Calu3 (cell line): ENCODE measurements around the gene UBASH3B. TPM values are rescaled to one million over a fixed set of nuclear protein-coding genes. Genes with fewer than 3 reads are reported as not detected.

Source experiments
- BruUV-seq: library from RNA; stranded (reverse); fragments of 400-500 nt; replicated peaks from 2 replicates; lab custom pipeline; 2021; lab: Mats Ljungman, UMichigan
- CTCF ChIA-PET: fragments of 300-600 bp; sonication (Branson Sonifier 250); formaldehyde crosslinking; loops from one replicate; lab custom pipeline; 2022; ENCODE audit warnings: antibody characterized with exemption; lab: Charles Lee
- DNase-seq: peaks from one replicate; pipeline ENCODE4 v3.0.0; 2022
- H3K27ac Mint-ChIP-seq: one replicate; pipeline ENCODE4 v1.8.0; 2022; ENCODE audit warnings: mixed read lengths; ENCODE audit not compliant: unreplicated experiment
- H3K27me3 Mint-ChIP-seq: one replicate; pipeline ENCODE4 v1.8.0; 2022; ENCODE audit warnings: mixed read lengths; ENCODE audit not compliant: unreplicated experiment
- H3K36me3 Mint-ChIP-seq: one replicate; pipeline ENCODE4 v1.8.0; 2022; ENCODE audit warnings: mild to moderate bottlenecking, moderate library complexity, mixed read lengths; ENCODE audit not compliant: insufficient read depth, unreplicated experiment
- H3K4me1 Mint-ChIP-seq: one replicate; pipeline ENCODE4 v1.8.0; 2022; ENCODE audit warnings: mild to moderate bottlenecking, low read depth, mixed read lengths; ENCODE audit not compliant: unreplicated experiment
- H3K4me3 Mint-ChIP-seq: one replicate; pipeline ENCODE4 v1.8.0; 2022; ENCODE audit warnings: mild to moderate bottlenecking, low read depth, moderate library complexity, mixed read lengths; ENCODE audit not compliant: unreplicated experiment
- H3K9me3 Mint-ChIP-seq: one replicate; pipeline ENCODE4 v1.8.0; 2022; ENCODE audit warnings: low read depth, mixed read lengths; ENCODE audit not compliant: unreplicated experiment
- intact Hi-C: fragments of 100-400 bp; cut with micrococcal nuclease; formaldehyde crosslinking; loops from one replicate; pipeline ENCODE4 v1.10.0; 2022; ENCODE audit not compliant: unreplicated experiment
- total RNA-seq: library from RNA; stranded (reverse); gene quantifications from 2 replicates; pipeline ENCODE4 v1.2.3, GENCODE V29; 2022
- TF ChIP-seq, protein P1 (sequence below): fragments of 200-600 bp; IDR thresholded peaks from one replicate; pipeline ENCODE4 v1.8.0; 2022; ENCODE audit warnings: antibody characterized with exemption; ENCODE audit not compliant: unreplicated experiment

Gene UBASH3B
- total RNA-seq, 1 experiment from 2014 or later = 74.9 TPM

DNA sequence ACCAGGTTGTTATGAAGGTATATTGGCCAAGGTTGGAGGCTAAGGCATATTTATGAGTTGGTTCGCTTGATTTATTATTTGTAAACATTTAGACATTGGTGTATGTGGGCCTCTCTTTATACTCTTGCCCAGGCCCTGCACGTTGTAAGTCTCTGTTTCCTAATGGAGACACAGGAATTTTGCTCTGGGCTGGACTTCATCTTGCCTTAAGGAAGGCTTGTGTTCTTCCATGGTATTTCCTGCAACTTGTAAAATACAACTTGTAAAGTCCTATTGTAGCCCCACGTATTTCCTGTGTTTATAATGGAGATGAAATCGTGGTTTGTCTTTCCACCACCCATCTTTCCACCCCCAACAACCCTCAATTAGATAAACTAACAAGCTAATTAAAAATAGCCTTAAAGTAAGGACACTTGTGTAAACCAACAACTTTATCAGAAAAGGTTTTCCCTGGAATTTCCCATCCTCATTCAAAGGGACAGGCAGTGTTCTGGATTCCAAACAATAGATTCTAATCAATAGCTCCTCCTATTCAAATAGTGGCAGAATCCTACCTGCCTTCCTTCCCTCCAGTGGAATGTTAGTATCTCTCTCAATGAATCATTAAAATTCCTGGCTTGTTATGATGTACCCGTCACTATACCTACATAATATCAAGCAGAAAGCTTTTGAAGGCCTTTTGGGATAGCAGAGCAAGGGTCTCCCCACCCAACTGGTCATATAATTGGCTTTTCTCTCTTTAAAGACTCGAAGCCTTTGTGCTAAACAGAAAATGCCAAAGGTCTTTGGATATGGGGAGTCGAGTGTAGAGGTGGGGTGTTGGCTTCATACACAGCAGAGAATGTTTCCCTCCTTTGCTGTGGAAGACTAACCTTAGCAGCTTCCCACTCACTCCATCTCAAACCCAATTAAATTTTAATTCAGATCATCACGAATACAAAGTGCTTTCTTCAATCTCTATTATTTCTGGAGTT is 77.1 kb downstream of the UBASH3B start:
- intact Hi-C loops = no loop called here
- no TSS peak for BruUV-seq
- Mint-ChIP-seq H3K27ac (no peak overlapping the region), H3K9me3 (no peaks in the 10 kb centered on the region), H3K4me1 (peaks cover 25% of the 10 kb centered on the region), H3K4me3 (no peak overlapping the region), H3K36me3 (peaks cover 7% of the 10 kb centered on the region), H3K27me3 (no peaks in the 10 kb centered on the region)
- DNase-seq = no peak
- TF ChIP-seq, protein P1, sequence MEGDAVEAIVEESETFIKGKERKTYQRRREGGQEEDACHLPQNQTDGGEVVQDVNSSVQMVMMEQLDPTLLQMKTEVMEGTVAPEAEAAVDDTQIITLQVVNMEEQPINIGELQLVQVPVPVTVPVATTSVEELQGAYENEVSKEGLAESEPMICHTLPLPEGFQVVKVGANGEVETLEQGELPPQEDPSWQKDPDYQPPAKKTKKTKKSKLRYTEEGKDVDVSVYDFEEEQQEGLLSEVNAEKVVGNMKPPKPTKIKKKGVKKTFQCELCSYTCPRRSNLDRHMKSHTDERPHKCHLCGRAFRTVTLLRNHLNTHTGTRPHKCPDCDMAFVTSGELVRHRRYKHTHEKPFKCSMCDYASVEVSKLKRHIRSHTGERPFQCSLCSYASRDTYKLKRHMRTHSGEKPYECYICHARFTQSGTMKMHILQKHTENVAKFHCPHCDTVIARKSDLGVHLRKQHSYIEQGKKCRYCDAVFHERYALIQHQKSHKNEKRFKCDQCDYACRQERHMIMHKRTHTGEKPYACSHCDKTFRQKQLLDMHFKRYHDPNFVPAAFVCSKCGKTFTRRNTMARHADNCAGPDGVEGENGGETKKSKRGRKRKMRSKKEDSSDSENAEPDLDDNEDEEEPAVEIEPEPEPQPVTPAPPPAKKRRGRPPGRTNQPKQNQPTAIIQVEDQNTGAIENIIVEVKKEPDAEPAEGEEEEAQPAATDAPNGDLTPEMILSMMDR = no peak
- CTCF ChIA-PET = no interaction called here

DNA sequence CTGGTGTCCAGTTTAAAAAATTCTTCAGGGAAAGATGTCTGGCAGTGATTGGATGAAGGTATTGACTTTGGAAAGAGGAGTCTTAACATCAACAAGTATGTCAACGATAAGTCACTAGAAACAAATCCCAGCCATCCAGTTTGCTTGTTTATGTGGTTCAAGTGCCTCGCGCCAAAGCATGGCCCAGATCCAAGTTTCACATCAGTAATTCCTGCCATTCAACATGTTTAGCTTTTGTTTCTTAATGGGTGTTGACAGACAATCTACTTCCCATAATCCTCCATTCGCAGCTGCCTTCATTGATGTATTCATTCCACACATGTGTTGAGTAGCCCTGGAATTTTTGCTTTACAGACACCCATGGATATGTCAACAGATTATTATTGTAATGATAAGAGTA is 77.8 kb downstream of the UBASH3B start:
- no peaks in the 10 kb centered on the region for H3K27me3 Mint-ChIP-seq
- H3K36me3 Mint-ChIP-seq = peaks cover 7% of the 10 kb centered on the region
- BruUV-seq = no TSS peak
- intact Hi-C loops = no loop called here
- CTCF ChIA-PET = no interaction called here
- no peak for DNase-seq
- H3K9me3 Mint-ChIP-seq = no peaks in the 10 kb centered on the region
- no peak overlapping the region for H3K27ac Mint-ChIP-seq
- H3K4me1 Mint-ChIP-seq = peaks cover 25% of the 10 kb centered on the region
- TF ChIP-seq, protein P1 = no peak
- H3K4me3 Mint-ChIP-seq = no peak overlapping the region

DNA sequence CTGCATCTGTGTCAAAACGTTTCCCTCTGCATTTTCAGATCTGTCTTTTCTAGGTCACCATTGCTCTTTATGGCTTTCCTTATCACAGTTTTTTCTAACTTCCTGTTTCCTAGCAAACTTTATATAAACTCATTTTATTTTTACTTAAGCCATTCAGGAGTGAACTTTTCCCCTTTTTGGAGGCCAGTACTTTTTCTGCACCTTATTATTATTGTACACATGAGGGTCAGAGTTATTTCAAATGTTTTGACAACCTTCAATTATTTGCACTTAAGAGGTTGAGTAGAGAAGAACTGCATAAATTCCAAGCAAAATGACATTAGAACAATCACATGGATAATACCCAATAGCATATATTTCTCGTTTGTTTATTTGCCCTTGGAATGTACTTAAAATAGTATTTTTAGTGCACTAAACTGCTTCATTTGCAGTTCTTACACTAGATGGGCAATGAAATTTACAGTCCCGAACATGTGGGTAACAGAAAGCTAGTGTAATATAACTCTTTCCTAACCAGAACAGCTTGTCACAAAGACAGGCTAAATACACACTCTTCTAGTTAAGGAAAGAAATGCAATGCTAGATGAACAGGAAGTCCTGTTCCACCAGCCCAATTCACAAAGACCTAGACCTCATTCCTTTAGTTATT is 79.5 kb downstream of the UBASH3B start:
- Mint-ChIP-seq H3K27me3 (no peaks in the 10 kb centered on the region), H3K9me3 (no peaks in the 10 kb centered on the region), H3K4me3 (no peak overlapping the region), H3K4me1 (peaks cover 25% of the 10 kb centered on the region), H3K27ac (no peak overlapping the region), H3K36me3 (peaks cover 7% of the 10 kb centered on the region)
- intact Hi-C loops = no loop called here
- TF ChIP-seq, protein P1 = no peak
- no peak for DNase-seq
- BruUV-seq = no TSS peak
- CTCF ChIA-PET = no interaction called here

DNA sequence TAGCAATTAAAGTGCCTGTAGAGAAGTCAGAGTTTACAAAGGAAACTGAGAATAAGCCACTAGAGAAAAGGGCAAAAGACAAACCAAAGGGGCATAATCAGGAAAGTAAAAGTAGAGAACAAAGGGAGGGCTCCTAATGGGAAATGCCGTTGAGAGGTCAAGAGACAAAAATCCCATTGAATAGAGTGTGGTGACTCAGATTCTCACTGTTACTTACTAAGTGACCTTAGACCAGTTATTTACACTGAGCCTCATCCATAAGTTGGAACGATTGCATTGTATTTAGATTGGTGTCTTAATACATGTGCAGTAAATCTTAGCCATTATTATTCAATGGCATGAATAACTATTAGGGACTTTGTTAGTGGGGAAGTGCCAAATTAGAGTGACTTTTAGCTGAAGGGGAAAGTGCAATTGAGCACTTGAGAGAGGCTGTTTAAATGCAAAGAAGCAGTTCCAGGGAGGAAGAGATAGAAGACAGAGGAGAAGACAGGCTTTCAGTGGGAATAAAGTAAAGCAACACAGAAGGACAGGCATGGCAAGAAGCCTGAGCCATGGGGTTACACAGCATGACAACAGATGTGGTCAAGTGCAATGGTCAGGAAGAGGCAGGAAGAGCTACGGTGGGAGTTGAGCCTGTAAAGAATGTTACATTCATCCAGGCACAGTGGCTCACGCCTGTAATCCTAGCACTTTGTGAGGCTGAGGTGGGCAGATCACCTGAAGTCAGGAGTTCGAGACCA is 82.6 kb downstream of the UBASH3B start:
- Mint-ChIP-seq H3K27ac (no peak overlapping the region), H3K36me3 (no peaks in the 10 kb centered on the region), H3K9me3 (no peaks in the 10 kb centered on the region), H3K27me3 (no peaks in the 10 kb centered on the region), H3K4me3 (no peak overlapping the region), H3K4me1 (peaks cover 2% of the 10 kb centered on the region)
- CTCF ChIA-PET = interaction anchor here (0.7 kb wide), 1 partner anchor 72 kb away, joined by 3 read pairs; no protein-coding TSS in a partner anchor
- TF ChIP-seq, protein P1 = no peak
- BruUV-seq = no TSS peak
- no peak for DNase-seq
- intact Hi-C loops = no loop called here
